ENCODE data around the gene SARS1. TPM values are rescaled to one million over a fixed set of nuclear protein-coding genes. Genes with fewer than 3 reads are reported as not detected.

Gene SARS1
- total RNA-seq, 1 donor from 2014 or later: 99.8 TPM

DNA sequence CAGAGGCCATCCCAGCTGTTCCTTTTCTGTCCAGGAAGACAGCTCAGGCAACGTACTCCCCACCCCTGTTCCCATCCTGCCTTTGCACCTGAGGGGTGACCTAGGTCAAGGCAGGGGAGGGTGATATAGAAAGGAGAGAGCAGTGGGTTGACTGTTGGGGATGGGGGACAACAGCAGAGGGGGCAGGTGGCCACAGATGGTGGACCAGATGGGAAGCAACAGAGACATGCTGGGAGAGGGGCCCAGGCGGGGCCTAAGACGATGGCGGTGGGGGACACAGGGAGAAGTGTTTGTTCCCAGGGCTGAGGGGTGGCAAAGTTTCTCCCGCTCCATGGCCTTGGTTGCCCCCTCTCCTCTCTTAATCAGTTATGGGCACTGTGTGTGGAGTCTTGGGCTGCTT lies 42.0 kb downstream of the SARS1 start:
- DNase-seq (no peak), ATAC-seq (no peak)
- intact Hi-C loops (cut with micrococcal nuclease): no loop called here

DNA sequence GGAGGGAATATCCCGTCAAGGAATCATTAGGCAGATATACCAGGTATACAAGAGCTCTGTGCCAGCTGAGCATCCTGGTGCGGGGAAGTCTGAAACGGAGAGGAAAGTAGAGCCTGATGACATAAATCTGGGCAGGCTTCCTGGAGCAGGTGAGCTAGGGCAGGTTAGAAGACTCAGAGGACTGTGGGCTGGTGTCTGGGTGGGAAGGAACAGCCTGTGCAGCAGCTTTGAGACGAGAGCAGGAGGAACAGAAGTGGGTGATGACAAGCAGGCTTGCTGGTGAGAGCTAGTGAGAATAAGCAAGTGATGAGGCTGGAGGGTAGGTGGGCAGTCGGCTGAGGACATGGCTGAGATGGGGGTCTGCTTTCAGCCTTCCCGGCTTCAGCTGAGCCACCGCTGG lies 42.4 kb downstream of the SARS1 start:
- DNase-seq: no peak
- intact Hi-C loops (cut with micrococcal nuclease): no loop called here
- no peak for ATAC-seq

DNA sequence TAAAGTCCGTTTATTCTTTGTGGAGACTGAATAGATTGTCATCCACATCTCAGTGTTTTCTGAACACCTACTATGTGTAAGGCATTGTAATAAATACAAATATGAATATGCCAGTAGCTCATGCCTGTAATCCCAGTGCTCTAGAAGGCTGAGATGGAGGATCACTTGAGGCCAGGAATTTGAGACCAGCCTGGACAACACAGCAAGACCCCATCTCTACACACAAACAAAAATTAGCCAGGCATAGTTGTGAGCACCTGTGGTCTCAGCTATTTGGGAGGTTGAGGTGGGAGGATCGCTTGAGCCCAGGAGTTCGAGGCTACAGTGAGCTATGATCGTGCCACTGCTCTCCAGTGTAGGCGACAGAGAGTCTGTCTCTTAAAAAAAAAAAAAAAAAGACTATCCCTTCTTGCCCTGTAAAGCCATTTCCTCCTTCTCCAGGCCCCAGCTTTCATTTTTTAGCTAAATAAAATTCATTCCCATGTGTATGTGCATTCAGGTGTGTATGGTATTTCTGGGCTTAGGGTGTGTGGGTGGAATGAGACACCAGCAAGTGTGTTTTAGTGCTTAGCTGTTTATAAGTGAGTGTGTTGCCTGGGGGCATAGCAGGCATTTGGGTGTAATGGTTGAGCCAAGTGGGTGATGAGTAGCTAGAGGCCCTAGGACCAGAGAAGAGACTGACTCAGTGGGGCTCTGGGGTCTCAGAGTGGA lies 43.4 kb downstream of the SARS1 start:
- ATAC-seq: no peak
- intact Hi-C loops (cut with micrococcal nuclease): no loop called here
- no peak for DNase-seq

DNA sequence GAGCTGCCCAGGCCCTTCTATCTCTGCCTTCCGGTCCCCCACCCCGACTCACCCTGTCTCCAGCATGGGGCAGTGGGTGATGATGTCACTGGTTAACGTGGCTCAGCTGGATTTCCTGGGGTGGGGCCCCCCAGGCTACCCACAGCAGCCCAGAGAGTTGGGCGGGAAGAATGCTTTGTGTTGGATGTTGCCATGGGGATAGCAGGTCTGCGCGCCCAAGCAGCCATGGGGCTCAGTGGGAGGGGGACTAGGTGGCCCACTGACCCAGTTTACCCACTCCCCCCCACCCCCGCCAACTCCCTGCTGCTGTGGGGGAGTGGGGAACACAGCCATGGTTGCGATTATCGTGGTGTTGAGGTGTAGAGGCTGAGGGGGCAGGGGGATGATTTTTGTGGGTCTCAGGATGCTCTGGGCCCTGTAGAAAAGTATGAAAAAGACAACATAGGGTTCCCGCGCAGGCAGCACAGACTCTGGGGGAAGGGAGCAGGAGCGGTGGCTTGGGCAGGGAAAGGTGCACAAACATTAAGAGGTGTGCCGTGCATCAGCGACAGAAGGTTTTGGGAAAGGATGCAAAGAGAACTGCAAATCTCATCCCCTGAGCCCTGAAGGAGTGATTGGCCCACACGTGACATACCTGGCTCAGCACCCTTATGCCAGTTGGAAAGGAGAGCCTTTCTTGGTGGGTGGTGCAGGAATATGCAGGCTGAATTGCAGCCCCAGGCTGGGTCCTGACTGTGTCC lies 44.1 kb downstream of the SARS1 start:
- intact Hi-C loops (cut with micrococcal nuclease): no loop called here
- no peak for DNase-seq

DNA sequence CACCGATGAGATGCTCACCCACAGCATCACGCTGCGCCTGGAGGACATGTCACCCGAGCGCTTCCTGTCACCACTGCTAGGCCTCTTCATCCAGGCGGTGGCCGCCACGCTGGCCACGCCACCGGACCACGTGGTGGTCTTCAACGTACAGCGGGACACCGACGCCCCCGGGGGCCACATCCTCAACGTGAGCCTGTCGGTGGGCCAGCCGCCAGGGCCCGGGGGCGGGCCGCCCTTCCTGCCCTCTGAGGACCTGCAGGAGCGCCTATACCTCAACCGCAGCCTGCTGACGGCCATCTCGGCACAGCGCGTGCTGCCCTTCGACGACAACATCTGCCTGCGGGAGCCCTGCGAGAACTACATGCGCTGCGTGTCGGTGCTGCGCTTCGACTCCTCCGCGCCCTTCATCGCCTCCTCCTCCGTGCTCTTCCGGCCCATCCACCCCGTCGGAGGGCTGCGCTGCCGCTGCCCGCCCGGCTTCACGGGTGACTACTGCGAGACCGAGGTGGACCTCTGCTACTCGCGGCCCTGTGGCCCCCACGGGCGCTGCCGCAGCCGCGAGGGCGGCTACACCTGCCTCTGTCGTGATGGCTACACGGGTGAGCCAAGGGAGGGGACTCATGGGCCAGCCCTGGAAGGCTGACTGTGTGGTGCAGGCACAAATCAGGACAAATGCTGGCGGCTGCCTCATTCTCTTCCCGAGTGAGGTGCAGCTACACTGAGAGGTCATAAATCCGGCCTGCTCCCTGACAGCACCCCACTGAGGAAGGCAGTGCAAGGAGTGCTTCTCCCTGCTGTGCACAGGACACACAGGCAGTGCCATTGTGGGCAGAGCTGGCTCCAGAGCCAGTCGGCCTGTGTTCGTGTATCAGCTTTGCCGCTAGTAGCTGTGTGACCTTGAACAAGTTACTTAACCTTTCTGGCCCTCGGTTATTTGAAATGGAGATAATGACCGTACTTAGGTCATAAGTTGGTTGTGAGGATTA lies 45.1 kb downstream of the SARS1 start:
- intact Hi-C loops (cut with micrococcal nuclease): no loop called here
- no peak for DNase-seq
- no peak for ATAC-seq

More for the DNA sequence above, 44.1 kb downstream of the SARS1 start:
- ATAC-seq: no peak

DNA sequence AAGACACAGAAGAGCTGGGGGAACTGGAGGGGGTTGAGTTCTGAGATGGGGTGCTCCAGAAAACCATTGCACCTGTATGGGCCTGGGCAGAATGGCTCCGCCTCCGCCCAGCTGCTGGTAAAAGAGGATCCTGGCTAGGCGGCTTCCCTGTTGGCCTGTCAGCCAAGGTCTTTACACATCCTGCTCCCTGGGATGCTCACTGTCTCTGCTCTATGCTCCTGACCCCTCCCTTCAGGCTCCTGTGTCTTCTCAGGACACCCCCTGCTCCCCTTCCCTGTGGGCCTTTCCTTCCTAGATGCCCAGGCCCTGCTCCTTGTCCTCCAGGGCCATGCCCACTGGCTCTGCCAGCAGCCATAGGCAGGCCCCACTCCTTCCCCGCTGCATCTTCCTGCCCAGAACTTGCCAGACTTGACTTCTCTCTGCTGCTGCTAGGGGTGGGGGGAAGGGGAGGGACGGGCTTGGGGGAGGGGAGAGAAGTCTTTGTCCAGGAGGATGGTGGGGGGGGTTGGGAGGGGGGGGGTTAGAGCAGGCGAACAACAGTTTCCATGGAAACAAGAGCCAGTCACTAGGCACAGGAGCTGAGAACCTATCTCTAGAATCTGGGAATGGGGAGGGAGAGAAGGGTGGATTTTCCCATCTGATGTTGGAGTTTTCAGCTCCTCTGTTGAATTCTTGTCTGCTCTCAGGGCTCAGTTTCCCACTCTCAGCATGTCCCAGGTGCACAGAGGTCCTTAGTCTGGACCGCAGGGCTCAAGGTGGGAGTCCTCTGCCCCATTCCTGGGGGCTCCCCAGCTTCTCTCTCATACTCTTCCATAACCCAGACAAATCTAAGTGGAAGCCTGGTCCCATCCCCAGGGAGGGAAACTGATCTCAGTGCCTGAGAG lies 46.2 kb downstream of the SARS1 start:
- DNase-seq: no peak
- ATAC-seq: no peak
- intact Hi-C loops (cut with micrococcal nuclease): no loop called here

DNA sequence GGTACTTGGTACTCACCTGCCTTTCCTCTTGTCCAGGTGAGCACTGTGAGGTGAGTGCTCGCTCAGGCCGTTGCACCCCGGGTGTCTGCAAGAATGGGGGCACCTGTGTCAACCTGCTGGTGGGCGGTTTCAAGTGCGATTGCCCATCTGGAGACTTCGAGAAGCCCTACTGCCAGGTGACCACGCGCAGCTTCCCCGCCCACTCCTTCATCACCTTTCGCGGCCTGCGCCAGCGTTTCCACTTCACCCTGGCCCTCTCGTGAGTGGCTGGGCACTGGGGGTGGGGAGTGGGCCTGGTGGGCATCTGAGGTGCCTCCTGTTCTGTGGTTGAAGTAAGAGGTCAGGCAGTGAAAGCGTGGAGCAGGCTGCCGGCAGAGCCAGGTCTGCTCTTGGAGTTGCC lies 47.3 kb downstream of the SARS1 start:
- ATAC-seq (no peak), DNase-seq (no peak)
- intact Hi-C loops (cut with micrococcal nuclease): no loop called here

DNA sequence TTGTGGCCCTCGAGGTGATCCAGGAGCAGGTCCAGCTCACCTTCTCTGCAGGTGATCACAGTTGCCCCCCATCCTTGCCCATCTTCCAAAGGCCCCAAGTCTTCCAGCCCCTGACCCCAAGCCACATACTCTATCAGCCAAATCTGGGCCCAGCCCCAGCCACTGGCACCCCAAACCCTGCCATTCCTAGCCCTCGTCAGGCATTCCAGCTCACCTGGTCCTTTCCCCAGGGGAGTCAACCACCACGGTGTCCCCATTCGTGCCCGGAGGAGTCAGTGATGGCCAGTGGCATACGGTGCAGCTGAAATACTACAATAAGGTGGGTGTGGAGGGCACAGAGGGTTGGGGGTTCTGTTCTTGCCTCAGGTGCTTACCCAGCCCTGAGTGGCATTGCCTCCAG lies 47.9 kb downstream of the SARS1 start:
- DNase-seq: no peak
- intact Hi-C loops (cut with micrococcal nuclease): no loop called here

DNA sequence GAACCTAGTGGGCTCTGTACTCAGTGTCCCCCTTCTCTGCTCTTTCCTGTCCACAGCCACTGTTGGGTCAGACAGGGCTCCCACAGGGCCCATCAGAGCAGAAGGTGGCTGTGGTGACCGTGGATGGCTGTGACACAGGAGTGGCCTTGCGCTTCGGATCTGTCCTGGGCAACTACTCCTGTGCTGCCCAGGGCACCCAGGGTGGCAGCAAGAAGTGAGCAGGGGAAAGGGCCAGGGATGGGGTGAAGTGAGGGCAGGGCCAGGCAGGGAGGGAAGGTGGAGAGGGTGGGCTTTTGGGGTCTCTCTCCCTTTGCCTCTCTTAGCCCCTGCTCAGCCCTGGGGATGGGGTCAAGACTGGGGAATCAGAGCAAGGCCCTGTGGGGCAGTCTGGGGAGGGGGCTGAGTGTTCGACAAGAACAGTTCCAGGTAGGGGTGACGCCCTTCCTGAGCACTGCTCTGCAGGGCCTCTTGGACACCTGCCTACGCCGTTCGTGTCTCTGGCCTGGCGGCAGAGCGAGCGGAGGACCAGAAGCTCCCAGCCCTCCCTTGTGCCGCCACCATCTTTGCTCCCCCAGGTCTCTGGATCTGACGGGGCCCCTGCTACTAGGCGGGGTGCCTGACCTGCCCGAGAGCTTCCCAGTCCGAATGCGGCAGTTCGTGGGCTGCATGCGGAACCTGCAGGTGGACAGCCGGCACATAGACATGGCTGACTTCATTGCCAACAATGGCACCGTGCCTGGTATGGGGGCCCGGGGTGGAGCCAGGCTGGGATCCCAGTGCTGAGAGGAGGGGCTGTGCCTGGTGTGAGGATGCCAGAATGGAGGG lies 48.7 kb downstream of the SARS1 start:
- ATAC-seq: no peak
- peak; percentile 31 for DNase-seq
- intact Hi-C loops (cut with micrococcal nuclease): no loop called here

More for the DNA sequence above, 47.9 kb downstream of the SARS1 start:
- ATAC-seq: no peak

DNA sequence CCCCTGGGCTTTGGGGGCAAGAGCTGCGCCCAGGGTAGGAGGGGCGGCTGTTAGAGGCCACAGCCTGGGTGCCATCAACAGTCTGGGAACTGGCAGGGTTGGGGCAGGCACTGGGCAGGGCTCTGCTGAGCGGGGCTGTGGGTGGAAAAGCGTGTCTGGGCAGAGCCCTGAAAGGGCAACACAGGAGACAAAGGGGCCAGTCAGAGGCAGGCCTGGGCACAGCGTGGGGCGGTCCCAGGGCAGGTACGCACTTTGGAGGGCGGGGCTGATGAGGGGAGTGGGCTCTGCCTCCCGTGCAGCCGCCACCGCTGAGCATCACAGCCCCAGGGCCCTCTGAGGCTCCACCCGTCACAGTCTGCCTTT lies 49.5 kb downstream of the SARS1 start:
- ATAC-seq (peak; percentile 3), DNase-seq (peak; percentile 20)
- intact Hi-C loops (cut with micrococcal nuclease): no loop called here

DNA sequence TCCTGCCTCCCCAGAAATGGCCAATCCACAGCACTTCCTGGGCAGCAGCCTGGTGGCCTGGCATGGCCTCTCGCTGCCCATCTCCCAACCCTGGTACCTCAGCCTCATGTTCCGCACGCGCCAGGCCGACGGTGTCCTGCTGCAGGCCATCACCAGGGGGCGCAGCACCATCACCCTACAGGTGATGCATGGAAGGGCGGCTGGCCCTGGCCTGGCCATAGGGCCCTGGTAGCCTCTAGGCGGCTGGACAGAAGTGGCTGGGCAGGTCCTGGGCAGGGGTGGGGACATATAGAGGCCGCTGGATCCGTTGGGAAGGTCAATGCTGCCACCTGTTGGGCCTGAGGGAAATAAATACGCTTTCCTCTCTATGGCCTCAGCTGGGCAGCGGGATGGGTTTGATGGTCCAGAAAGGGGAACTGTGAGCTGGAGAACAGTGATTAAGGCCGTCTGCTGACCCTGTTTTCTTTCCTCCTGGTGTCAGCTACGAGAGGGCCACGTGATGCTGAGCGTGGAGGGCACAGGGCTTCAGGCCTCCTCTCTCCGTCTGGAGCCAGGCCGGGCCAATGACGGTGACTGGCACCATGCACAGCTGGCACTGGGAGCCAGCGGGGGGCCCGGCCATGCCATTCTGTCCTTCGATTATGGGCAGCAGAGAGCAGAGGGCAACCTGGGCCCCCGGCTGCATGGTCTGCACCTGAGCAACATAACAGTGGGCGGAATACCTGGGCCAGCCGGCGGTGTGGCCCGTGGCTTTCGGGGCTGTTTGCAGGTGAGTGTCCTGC lies 50.1 kb downstream of the SARS1 start:
- DNase-seq (peak; percentile 89), ATAC-seq (peak; percentile 86)
- intact Hi-C loops (cut with micrococcal nuclease): no loop called here

DNA sequence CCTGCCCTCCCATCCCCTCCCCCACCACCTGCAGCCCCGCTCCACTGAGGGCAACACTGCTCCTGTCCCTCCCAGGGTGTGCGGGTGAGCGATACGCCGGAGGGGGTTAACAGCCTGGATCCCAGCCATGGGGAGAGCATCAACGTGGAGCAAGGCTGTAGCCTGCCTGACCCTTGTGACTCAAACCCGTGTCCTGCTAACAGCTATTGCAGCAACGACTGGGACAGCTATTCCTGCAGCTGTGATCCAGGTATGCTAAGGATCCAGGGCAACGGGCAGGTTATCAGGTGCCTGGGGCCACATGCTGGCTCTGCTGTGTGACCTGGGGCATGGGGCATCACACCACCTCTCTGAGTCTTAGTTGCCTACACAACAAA lies 50.6 kb downstream of the SARS1 start:
- no peak for ATAC-seq
- intact Hi-C loops (cut with micrococcal nuclease): no loop called here
- no peak for DNase-seq

DNA sequence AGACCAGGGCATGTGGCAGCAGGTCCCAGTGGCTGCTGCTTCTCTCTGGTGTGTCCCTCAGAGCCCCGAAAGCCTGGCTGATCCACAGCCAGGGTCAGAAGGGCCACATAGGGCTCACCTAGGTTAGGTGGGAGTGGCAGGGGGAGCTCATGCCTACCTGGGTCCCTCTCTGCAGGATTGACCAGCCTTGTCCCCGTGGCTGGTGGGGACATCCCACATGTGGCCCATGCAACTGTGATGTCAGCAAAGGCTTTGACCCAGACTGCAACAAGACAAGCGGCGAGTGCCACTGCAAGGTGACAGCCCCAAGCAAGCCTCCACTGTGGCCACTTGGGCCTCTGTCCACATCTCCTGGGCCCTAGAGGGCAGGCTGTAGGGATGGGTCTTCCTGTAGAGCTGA lies 51.3 kb downstream of the SARS1 start:
- no peak for ATAC-seq
- DNase-seq: no peak
- intact Hi-C loops (cut with micrococcal nuclease): no loop called here

DNA sequence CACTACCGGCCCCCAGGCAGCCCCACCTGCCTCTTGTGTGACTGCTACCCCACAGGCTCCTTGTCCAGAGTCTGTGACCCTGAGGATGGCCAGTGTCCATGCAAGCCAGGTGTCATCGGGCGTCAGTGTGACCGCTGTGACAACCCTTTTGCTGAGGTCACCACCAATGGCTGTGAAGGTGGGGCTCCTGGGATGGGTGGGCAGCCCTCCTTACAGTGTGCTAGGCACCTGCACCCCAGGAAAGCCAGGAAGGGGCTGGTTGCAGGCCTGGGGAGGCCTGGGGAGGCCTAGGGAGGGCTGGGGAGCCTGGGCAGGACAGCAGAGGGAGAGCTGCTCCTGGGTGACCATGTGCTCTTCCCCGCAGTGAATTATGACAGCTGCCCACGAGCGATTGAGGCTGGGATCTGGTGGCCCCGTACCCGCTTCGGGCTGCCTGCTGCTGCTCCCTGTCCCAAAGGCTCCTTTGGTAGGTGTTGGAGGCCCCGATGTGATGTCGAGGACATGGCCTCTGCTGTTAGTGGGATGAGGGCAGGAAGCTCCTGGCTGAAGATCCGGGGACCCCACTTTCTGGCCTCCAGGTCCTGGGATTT lies 52.1 kb downstream of the SARS1 start:
- no peak for ATAC-seq
- DNase-seq: peak; percentile 22
- intact Hi-C loops (cut with micrococcal nuclease): no loop called here

DNA sequence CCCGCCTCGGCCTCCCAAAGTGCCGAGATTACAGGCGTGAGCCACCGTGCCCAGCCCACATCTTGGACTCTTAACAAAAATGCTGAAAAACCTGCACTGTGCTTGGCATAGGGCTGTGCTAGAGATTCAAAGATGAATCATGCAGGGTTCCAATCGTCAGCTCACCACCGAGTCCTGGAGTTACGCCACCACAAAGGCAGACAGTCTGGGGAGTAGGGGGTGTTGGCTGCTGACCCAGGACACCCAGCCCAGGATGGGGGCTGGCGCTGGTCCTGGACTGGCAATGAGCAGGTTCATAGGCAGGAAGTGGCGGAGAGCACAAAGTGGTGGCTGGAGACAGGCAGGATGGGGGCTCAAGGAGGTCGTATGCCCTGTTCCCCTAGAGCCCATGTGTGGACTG lies 53.2 kb downstream of the SARS1 start:
- no peak for DNase-seq
- ATAC-seq: no peak
- intact Hi-C loops (cut with micrococcal nuclease): no loop called here

DNA sequence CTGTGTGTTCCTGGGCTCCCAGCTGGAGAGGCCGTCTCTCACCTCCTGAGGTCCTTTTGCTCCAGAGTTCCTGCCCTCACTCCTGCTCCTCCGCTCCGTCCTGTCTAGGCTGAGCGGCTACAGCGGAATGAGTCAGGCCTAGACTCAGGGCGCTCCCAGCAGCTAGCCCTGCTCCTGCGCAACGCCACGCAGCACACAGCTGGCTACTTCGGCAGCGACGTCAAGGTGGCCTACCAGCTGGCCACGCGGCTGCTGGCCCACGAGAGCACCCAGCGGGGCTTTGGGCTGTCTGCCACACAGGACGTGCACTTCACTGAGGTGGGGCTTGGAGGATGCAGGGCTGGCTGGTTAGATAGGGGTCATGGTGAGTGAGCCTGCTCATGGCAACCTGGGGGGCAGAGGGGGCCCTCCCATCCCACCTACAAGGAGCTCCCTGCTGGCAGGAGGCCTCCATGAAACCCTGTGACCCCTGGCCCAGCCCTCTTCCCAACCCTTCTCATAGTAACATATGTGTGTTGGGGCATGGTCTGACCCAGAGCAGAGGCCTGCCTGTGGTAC lies 54.1 kb downstream of the SARS1 start:
- no peak for ATAC-seq
- no peak for DNase-seq
- intact Hi-C loops (cut with micrococcal nuclease): no loop called here
